GM23338 (cell line): ENCODE data around the gene RASA3. TPM values are rescaled to one million over a fixed set of nuclear protein-coding genes. Genes with fewer than 3 reads are reported as not detected.

Experiments
- ATAC-seq: fragments of 200-7000 bp; cut with Tn5 transposase; 3 replicates; pipeline ENCODE4 v1.9.1; 2020
- DNase-seq: peaks from one replicate; pipeline ENCODE4 v3.0.0-alpha.2; 2015; ENCODE audit warnings: low spot score
- H2AFZ ChIP-seq: fragments of 200-600 bp; sonication (generic); 2 replicates; pipeline ENCODE4 v1.8.0; 2016; ENCODE audit warnings: antibody characterized with exemption, mild to moderate bottlenecking, moderate library complexity
- H3F3A ChIP-seq: fragments of 200-600 bp; sonication (generic); replicated peaks from 2 replicates; pipeline ENCODE4 v1.8.0; 2017; ENCODE audit warnings: antibody characterized with exemption, mixed run types, low read depth
- H3K27ac ChIP-seq: fragments of 200-600 bp; sonication (generic); 2 replicates; pipeline ENCODE4 v1.6.1; 2016; ENCODE audit warnings: low read depth
- H3K27me3 ChIP-seq: fragments of 200-600 bp; sonication (generic); 2 replicates; pipeline ENCODE4 v1.8.0; 2016; ENCODE audit warnings: mild to moderate bottlenecking, mixed run types, moderate library complexity; ENCODE audit not compliant: insufficient read depth
- H3K36me3 ChIP-seq: fragments of 200-600 bp; sonication (generic); 2 replicates; pipeline ENCODE4 v1.8.0; 2016; ENCODE audit warnings: mild to moderate bottlenecking; ENCODE audit not compliant: insufficient read depth
- H3K4me1 ChIP-seq: fragments of 200-600 bp; sonication (generic); 2 replicates; pipeline ENCODE4 v1.8.0; 2016; ENCODE audit warnings: mild to moderate bottlenecking, moderate library complexity; ENCODE audit not compliant: insufficient read depth
- H3K4me2 ChIP-seq: fragments of 200-600 bp; sonication (generic); 2 replicates; pipeline ENCODE4 v1.7.1; 2017; ENCODE audit warnings: mixed run types
- H3K4me3 ChIP-seq: fragments of 200-600 bp; sonication (generic); 2 replicates; pipeline ENCODE4 v1.6.1; 2016; ENCODE audit warnings: mixed run types
- H3K79me2 ChIP-seq: fragments of 200-600 bp; sonication (generic); replicated peaks from 2 replicates; pipeline ENCODE4 v1.8.0; 2017; ENCODE audit warnings: mild to moderate bottlenecking; ENCODE audit not compliant: insufficient read depth
- H3K9me2 ChIP-seq: fragments of 200-600 bp; sonication (generic); 2 replicates; pipeline ENCODE4 v1.8.0; 2017; ENCODE audit not compliant: insufficient read depth
- H4K20me1 ChIP-seq: fragments of 200-600 bp; sonication (generic); replicated peaks from 2 replicates; pipeline ENCODE4 v1.8.0; 2017; ENCODE audit warnings: mild to moderate bottlenecking; ENCODE audit not compliant: insufficient read depth
- H3K27ac Mint-ChIP-seq: 2 replicates; pipeline ENCODE4 v1.8.0; 2020; ENCODE audit warnings: inconsistent platforms, mild to moderate bottlenecking, moderate library complexity, mixed read lengths
- H3K27me3 Mint-ChIP-seq: 3 replicates; pipeline ENCODE4 v1.8.0; 2022; ENCODE audit warnings: low read depth, mild to moderate bottlenecking, moderate library complexity, mixed read lengths, inconsistent platforms; ENCODE audit not compliant: insufficient read depth, poor library complexity
- H3K36me3 Mint-ChIP-seq: 3 replicates; pipeline ENCODE4 v1.8.0; 2021; ENCODE audit warnings: low read depth, mild to moderate bottlenecking, inconsistent platforms, moderate library complexity, mixed read lengths
- H3K4me1 Mint-ChIP-seq: 3 replicates; pipeline ENCODE4 v1.8.0; 2020; ENCODE audit warnings: mild to moderate bottlenecking, inconsistent platforms, mixed read lengths
- H3K4me3 Mint-ChIP-seq: 3 replicates; pipeline ENCODE4 v1.8.0; 2021; ENCODE audit warnings: moderate library complexity, mild to moderate bottlenecking, inconsistent platforms, mixed read lengths
- H3K9me3 Mint-ChIP-seq: 3 replicates; pipeline ENCODE4 v1.8.0; 2020; ENCODE audit warnings: moderate library complexity, mild to moderate bottlenecking, inconsistent platforms, mixed read lengths
- CREB1 ChIP-seq: fragments of 250-450 bp; sonication (Bioruptor Pico); IDR thresholded peaks from 2 replicates; pipeline ENCODE4 v1.5.0; 2020; ENCODE audit warnings: low read depth, mild to moderate bottlenecking, moderate library complexity
- EZH2 ChIP-seq: fragments of 200-600 bp; sonication (generic); IDR thresholded peaks from one replicate; pipeline ENCODE4 v1.8.0; 2017; ENCODE audit warnings: antibody characterized with exemption, mild to moderate bottlenecking, low read depth; ENCODE audit not compliant: unreplicated experiment
- NANOG ChIP-seq: IDR thresholded peaks from 2 replicates; pipeline ENCODE4 v1.6.1; 2016; ENCODE audit warnings: antibody characterized with exemption, borderline replicate concordance
- STAT1 ChIP-seq: IDR thresholded peaks from one replicate; pipeline ENCODE4 v1.6.1; 2016; ENCODE audit warnings: antibody characterized with exemption; ENCODE audit not compliant: unreplicated experiment
- ZNF114 ChIP-seq: fragments of 250-450 bp; sonication (Bioruptor Pico); IDR thresholded peaks from 2 replicates; pipeline ENCODE4 v1.5.0; 2020; ENCODE audit warnings: mild to moderate bottlenecking, moderate library complexity
- polyA plus RNA-seq: library from polyadenylated mRNA; unstranded; fragments of >200 nt; fragmentation: Nextera tagmentation; extraction: Ambion mirVana; gene quantifications from 2 replicates; pipeline ENCODE4 v1.2.1, GENCODE V29; 2016
- total RNA-seq: library from RNA; depleted of rRNA; stranded (reverse); fragments of >200 nt; shearing (Covaris generic); gene quantifications from 2 replicates; pipeline ENCODE4 v1.2.3, GENCODE V29; 2014
- TF ChIP-seq, protein P1 (sequence below): IDR thresholded peaks from 2 replicates; pipeline ENCODE4 v1.6.1; 2016; ENCODE audit warnings: antibody characterized with exemption
- TF ChIP-seq, protein P2 (sequence below): IDR thresholded peaks from one replicate; pipeline ENCODE4 v1.6.1; 2018; ENCODE audit warnings: antibody characterized with exemption; ENCODE audit not compliant: unreplicated experiment
- TF ChIP-seq, protein P3 (sequence below): fragments of 250-450 bp; sonication (Bioruptor Pico); IDR thresholded peaks from 2 replicates; pipeline ENCODE4 v1.5.0; 2020; ENCODE audit warnings: mild to moderate bottlenecking, moderate library complexity

The RASA3 gene
- total and polyA plus RNA-seq, 2 experiments from 2014 or later: 11.2 to 20.7 TPM

DNA sequence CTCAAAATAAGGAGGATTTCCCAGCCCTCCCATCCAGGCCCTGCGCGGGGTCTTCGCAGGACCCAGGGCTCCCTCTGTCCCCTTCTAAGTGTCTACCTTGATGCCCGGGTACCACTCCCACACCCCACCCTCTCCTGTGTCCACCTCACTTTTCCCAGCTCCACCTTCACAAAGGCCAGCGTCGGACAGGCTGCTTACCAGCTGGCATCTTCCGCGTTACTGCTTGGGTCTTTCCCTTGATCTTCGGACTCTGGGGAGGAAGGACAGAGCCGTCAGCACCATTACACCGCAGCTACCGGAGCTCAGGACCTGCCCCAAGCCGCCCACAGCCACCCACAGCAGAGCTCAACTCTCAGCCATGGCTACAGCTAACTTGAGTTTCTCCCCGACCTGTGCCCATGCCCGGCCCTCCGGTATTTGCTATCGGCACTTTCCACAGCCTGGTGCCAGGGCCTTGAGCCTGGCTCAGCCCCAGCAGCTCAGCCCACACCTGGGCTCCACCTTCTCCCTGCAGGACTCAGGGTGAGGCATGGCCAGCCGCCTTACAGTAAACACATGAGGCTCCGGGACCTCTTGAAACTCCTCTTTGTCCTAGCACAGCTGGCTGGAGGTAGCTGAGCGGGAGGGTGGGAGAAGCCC lies 162.3 kb downstream of the RASA3 start (continued):
- TF ChIP-seq EZH2 (no peak), ZNF114 (no peak), CREB1 (CRISPR knock-in tag) (no peak), STAT1 (no peak)
- TF ChIP-seq, protein P1, sequence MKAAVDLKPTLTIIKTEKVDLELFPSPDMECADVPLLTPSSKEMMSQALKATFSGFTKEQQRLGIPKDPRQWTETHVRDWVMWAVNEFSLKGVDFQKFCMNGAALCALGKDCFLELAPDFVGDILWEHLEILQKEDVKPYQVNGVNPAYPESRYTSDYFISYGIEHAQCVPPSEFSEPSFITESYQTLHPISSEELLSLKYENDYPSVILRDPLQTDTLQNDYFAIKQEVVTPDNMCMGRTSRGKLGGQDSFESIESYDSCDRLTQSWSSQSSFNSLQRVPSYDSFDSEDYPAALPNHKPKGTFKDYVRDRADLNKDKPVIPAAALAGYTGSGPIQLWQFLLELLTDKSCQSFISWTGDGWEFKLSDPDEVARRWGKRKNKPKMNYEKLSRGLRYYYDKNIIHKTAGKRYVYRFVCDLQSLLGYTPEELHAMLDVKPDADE: no peak

DNA sequence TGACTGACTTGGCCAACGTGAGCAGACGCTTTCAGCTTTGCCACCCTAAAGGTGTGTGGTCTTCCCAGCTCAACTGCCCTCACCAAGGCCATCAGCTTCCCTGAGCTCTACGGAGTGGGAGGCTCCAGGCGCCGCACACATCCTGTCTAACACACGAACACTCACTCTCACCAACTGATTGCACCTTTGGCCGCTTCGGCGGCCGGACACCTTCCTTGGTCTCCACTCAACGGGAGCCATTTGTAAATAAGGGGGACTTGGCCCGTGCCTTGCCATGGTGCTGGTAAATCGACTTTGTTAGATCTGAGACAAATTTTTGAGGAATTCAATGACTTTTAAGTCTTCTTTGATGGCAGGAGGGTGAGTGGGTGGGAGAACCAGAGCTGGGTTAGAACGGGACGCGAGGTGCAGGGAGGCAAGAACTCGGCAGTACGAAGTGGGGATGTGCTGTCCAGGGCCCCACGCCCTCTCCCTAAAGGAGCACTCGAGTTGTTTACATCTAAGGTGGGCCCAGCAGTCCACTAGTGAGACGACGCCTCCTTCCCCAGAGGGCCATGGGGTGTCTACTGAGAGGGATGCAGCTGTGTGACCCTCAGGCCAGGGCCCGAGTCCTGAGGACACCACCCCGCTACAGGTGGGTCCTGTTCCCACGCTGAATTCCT lies 163.0 kb downstream of the RASA3 start:
- TF ChIP-seq, protein P2, sequence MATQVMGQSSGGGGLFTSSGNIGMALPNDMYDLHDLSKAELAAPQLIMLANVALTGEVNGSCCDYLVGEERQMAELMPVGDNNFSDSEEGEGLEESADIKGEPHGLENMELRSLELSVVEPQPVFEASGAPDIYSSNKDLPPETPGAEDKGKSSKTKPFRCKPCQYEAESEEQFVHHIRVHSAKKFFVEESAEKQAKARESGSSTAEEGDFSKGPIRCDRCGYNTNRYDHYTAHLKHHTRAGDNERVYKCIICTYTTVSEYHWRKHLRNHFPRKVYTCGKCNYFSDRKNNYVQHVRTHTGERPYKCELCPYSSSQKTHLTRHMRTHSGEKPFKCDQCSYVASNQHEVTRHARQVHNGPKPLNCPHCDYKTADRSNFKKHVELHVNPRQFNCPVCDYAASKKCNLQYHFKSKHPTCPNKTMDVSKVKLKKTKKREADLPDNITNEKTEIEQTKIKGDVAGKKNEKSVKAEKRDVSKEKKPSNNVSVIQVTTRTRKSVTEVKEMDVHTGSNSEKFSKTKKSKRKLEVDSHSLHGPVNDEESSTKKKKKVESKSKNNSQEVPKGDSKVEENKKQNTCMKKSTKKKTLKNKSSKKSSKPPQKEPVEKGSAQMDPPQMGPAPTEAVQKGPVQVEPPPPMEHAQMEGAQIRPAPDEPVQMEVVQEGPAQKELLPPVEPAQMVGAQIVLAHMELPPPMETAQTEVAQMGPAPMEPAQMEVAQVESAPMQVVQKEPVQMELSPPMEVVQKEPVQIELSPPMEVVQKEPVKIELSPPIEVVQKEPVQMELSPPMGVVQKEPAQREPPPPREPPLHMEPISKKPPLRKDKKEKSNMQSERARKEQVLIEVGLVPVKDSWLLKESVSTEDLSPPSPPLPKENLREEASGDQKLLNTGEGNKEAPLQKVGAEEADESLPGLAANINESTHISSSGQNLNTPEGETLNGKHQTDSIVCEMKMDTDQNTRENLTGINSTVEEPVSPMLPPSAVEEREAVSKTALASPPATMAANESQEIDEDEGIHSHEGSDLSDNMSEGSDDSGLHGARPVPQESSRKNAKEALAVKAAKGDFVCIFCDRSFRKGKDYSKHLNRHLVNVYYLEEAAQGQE: no peak
- TF ChIP-seq, protein P3, sequence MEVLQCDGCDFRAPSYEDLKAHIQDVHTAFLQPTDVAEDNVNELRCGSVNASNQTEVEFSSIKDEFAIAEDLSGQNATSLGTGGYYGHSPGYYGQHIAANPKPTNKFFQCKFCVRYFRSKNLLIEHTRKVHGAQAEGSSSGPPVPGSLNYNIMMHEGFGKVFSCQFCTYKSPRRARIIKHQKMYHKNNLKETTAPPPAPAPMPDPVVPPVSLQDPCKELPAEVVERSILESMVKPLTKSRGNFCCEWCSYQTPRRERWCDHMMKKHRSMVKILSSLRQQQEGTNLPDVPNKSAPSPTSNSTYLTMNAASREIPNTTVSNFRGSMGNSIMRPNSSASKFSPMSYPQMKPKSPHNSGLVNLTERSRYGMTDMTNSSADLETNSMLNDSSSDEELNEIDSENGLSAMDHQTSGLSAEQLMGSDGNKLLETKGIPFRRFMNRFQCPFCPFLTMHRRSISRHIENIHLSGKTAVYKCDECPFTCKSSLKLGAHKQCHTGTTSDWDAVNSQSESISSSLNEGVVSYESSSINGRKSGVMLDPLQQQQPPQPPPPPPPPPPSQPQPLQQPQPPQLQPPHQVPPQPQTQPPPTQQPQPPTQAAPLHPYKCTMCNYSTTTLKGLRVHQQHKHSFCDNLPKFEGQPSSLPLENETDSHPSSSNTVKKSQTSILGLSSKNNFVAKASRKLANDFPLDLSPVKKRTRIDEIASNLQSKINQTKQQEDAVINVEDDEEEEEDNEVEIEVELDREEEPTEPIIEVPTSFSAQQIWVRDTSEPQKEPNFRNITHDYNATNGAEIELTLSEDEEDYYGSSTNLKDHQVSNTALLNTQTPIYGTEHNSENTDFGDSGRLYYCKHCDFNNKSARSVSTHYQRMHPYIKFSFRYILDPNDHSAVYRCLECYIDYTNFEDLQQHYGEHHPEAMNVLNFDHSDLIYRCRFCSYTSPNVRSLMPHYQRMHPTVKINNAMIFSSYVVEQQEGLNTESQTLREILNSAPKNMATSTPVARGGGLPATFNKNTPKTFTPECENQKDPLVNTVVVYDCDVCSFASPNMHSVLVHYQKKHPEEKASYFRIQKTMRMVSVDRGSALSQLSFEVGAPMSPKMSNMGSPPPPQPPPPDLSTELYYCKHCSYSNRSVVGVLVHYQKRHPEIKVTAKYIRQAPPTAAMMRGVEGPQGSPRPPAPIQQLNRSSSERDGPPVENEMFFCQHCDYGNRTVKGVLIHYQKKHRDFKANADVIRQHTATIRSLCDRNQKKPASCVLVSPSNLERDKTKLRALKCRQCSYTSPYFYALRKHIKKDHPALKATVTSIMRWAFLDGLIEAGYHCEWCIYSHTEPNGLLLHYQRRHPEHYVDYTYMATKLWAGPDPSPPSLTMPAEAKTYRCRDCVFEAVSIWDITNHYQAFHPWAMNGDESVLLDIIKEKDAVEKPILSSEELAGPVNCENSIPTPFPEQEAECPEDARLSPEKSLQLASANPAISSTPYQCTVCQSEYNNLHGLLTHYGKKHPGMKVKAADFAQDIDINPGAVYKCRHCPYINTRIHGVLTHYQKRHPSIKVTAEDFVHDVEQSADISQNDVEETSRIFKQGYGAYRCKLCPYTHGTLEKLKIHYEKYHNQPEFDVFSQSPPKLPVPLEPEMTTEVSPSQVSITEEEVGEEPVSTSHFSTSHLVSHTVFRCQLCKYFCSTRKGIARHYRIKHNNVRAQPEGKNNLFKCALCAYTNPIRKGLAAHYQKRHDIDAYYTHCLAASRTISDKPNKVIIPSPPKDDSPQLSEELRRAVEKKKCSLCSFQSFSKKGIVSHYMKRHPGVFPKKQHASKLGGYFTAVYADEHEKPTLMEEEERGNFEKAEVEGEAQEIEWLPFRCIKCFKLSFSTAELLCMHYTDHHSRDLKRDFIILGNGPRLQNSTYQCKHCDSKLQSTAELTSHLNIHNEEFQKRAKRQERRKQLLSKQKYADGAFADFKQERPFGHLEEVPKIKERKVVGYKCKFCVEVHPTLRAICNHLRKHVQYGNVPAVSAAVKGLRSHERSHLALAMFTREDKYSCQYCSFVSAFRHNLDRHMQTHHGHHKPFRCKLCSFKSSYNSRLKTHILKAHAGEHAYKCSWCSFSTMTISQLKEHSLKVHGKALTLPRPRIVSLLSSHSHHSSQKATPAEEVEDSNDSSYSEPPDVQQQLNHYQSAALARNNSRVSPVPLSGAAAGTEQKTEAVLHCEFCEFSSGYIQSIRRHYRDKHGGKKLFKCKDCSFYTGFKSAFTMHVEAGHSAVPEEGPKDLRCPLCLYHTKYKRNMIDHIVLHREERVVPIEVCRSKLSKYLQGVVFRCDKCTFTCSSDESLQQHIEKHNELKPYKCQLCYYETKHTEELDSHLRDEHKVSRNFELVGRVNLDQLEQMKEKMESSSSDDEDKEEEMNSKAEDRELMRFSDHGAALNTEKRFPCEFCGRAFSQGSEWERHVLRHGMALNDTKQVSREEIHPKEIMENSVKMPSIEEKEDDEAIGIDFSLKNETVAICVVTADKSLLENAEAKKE (CRISPR knock-in tag): no peak
- TF ChIP-seq STAT1: no peak
- TF ChIP-seq NANOG: no peak
- no peak overlapping the region for H3K4me3 ChIP-seq
- H3K27me3 Mint-ChIP-seq: peaks cover 7% of the 10 kb centered on the region
- no peaks in the 10 kb centered on the region for H4K20me1 ChIP-seq
- no peaks in the 10 kb centered on the region for H3K79me2 ChIP-seq
- H3K9me2 ChIP-seq: no peaks in the 10 kb centered on the region
- no peaks in the 10 kb centered on the region for H3K4me1 Mint-ChIP-seq
- ATAC-seq (no peak), DNase-seq (no peak)
- H3K4me1 ChIP-seq: no peaks in the 10 kb centered on the region
- H3K9me3 Mint-ChIP-seq: peaks cover 4% of the 10 kb centered on the region; the same call in 1 of the 3 replicates
- no peak overlapping the region for H3K27ac Mint-ChIP-seq
- H3K4me3 Mint-ChIP-seq: no peak overlapping the region
- H2AFZ ChIP-seq: no peak overlapping the region
- no peak overlapping the region for H3K4me2 ChIP-seq
- no peaks in the 10 kb centered on the region for H3F3A ChIP-seq
- H3K36me3 ChIP-seq: no peaks in the 10 kb centered on the region
- no peak overlapping the region for H3K27ac ChIP-seq
- H3K36me3 Mint-ChIP-seq: peaks cover 4% of the 10 kb centered on the region; the same call in 2 of the 3 replicates
- H3K27me3 ChIP-seq: no peaks in the 10 kb centered on the region
